HS-5 (cell line): ENCODE results near the gene KCNAB2.

Experiments
- DNase-seq: peaks from one replicate; pipeline ENCODE4 v3.0.0-alpha.2; 2012; ENCODE audit warnings: low read depth

Gene KCNAB2

GRCh38 chr1:6109688-6110087 lies 64.0 kb downstream of the KCNAB2 start:
- DNase-seq, result no peak

- no peak for DNase-seq
Observed at GRCh38 chr1:6110326-6110725, 64.6 kb downstream of the KCNAB2 start.

- DNase-seq, result no peak
Observed at GRCh38 chr1:6111571-6111970, 65.9 kb downstream of the KCNAB2 start.

GRCh38 chr1:6111991-6112689 lies 66.5 kb downstream of the KCNAB2 start:
- no peak for DNase-seq

- no peak for DNase-seq
Observed at GRCh38 chr1:6112690-6113005, 67.0 kb downstream of the KCNAB2 start.

- no peak for DNase-seq
Observed at GRCh38 chr1:6113116-6113515, 67.4 kb downstream of the KCNAB2 start.

- no peak for DNase-seq
Observed at GRCh38 chr1:6113745-6114144, 68.1 kb downstream of the KCNAB2 start.

GRCh38 chr1:6116137-6116536 lies 70.4 kb downstream of the KCNAB2 start:
- peak; percentile 10 for DNase-seq

GRCh38 chr1:6117064-6117463 lies 71.4 kb downstream of the KCNAB2 start:
- no peak for DNase-seq

GRCh38 chr1:6117624-6118023 lies 71.9 kb downstream of the KCNAB2 start:
- DNase-seq, result no peak

- peak; percentile 8 for DNase-seq
Observed at GRCh38 chr1:6118415-6118814, 72.7 kb downstream of the KCNAB2 start.

- DNase-seq, result no peak
Observed at GRCh38 chr1:6121021-6121421, 75.3 kb downstream of the KCNAB2 start.

GRCh38 chr1:6121651-6122370 lies 76.1 kb downstream of the KCNAB2 start:
- no peak for DNase-seq

GRCh38 chr1:6123083-6123482 lies 77.4 kb downstream of the KCNAB2 start:
- DNase-seq, result no peak

GRCh38 chr1:6123816-6124215 lies 78.1 kb downstream of the KCNAB2 start:
- no peak for DNase-seq

- DNase-seq, result no peak
Observed at GRCh38 chr1:6124341-6124740, 78.7 kb downstream of the KCNAB2 start.

- no peak for DNase-seq
Observed at GRCh38 chr1:6124746-6125365, 79.2 kb downstream of the KCNAB2 start.

GRCh38 chr1:6125366-6125765 lies 79.7 kb downstream of the KCNAB2 start:
- DNase-seq, result no peak

- DNase-seq, result no peak
Observed at GRCh38 chr1:6126028-6126427, 80.3 kb downstream of the KCNAB2 start.

- DNase-seq, result no peak
Observed at GRCh38 chr1:6126521-6127067, 80.9 kb downstream of the KCNAB2 start.

GRCh38 chr1:6127587-6128163 lies 82.0 kb downstream of the KCNAB2 start:
- no peak for DNase-seq

GRCh38 chr1:6128276-6129081 lies 82.8 kb downstream of the KCNAB2 start:
- DNase-seq, result no peak
